Fibroblast of pulmonary artery (primary cell): ENCODE results near the gene CDKL4.

Source experiments
- DNase-seq: peaks from one replicate; pipeline ENCODE4 v3.0.0-alpha.2; 2010; ENCODE audit warnings: low read depth
- H3K4me3 ChIP-seq: replicated peaks from 2 replicates; pipeline ENCODE4 v1.5.1; 2011; ENCODE audit warnings: low read depth, mild to moderate bottlenecking, control low read depth, low read length, moderate library complexity
- TF ChIP-seq, protein P1 (sequence below): IDR thresholded peaks from 2 replicates; pipeline ENCODE4 v1.5.1; 2011; ENCODE audit warnings: mild to moderate bottlenecking, control low read depth, low read length, inconsistent platforms; ENCODE audit errors: missing control alignments

Gene CDKL4

DNA sequence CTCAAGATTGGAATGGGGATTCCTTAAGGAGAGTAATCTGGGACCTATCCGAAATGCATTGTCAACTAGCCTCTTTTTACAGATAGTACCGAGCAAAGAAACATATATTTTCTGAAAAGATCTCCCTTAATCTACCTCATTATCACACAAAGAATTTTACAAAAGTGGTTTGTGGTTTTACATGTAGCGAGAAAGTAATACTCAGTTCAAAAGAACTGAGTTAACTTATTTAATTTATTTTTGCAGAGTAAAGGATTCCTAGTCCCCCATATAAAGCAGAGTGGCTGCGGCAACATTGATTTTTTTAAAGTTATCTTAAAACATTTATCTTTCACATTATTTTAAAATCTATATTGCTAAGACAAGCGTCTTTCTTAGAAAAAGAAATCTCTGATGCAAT, 107.0 kb downstream of the CDKL4 start:
- TF ChIP-seq, protein P1, sequence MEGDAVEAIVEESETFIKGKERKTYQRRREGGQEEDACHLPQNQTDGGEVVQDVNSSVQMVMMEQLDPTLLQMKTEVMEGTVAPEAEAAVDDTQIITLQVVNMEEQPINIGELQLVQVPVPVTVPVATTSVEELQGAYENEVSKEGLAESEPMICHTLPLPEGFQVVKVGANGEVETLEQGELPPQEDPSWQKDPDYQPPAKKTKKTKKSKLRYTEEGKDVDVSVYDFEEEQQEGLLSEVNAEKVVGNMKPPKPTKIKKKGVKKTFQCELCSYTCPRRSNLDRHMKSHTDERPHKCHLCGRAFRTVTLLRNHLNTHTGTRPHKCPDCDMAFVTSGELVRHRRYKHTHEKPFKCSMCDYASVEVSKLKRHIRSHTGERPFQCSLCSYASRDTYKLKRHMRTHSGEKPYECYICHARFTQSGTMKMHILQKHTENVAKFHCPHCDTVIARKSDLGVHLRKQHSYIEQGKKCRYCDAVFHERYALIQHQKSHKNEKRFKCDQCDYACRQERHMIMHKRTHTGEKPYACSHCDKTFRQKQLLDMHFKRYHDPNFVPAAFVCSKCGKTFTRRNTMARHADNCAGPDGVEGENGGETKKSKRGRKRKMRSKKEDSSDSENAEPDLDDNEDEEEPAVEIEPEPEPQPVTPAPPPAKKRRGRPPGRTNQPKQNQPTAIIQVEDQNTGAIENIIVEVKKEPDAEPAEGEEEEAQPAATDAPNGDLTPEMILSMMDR: no peak
- no peak for DNase-seq
- H3K4me3 ChIP-seq: no peak overlapping the region

DNA sequence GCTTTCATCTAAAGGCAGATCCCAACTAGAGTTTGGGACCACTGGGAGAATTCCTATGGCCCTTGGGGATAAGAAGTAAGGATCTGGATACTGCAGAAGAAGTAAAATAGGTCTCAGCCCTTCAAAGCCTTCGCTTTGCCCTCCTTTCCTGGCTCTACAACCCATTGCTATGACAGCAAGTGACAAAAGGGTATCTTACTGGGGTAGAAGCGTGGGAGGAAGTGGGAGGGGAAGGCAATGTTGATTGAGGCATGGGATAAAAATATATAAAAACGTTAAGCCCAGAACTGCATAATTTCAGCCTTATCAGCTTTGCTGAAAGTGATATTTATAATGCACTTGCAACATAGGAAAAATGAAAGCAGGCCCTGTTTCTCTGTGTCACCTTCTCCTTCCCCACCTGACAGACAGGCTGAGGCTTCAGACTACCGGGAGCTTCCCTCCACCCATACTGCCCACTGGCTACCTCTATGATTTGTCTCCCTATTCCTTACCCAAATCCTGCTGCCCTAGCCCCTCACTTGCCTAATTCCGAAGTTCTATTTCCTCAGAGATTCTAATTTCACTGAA, 108.0 kb downstream of the CDKL4 start:
- no peak overlapping the region for H3K4me3 ChIP-seq
- TF ChIP-seq, protein P1: no peak
- no peak for DNase-seq

DNA sequence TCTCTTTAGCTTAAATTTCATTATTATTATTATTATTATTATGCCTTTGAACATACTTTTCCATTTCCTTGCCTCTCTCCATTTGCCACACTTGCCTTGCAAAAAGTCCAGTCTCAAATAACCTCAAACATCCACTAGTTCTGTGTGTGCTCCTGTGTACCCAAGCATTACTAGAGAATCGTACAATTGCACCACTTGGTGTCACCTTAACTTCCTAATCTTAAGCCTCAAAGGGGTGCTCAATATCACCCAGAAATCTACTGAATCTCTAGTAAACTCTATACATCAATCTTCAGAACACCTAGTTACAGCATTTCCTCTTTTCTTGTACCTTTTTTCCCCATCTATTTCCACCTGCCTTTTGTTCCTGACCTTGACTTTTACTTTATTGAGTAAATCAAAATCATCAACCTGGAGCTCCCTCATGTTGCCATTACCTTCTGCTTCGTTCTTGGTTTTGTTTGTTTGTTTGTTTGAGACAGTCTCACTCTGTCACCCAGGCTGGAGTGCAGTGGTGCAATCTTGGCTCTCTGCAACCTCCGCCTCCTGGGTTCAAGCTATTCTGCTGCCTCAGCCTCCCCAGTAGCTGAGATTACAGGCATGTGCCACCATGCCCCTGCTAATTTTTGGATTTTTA, 110.4 kb downstream of the CDKL4 start:
- H3K4me3 ChIP-seq: no peak overlapping the region
- DNase-seq: no peak

DNA sequence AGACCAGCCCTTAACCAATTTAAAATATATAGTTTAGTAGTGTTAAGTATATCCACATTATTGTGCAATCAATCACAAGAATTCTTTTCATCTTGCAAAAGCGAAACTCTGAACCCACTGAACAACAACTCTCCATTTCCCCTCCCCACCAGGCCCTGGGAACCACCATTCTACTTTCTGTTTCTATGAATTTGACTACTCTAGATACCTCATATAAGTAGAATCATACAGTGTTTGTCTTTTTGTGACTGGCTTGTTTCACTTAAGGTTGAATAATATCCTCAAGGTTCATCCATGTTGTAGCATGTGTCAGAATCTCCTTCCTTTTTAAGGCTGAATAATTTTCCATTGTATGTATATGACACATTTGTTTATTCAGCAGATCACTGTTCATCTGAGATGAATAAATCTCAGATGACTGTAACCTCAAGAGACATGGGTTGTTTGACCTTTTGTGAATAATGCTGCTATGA, 114.8 kb downstream of the CDKL4 start:
- TF ChIP-seq, protein P1: no peak
- DNase-seq: no peak

More for the DNA sequence above, 110.4 kb downstream of the CDKL4 start:
- TF ChIP-seq, protein P1: no peak

DNA sequence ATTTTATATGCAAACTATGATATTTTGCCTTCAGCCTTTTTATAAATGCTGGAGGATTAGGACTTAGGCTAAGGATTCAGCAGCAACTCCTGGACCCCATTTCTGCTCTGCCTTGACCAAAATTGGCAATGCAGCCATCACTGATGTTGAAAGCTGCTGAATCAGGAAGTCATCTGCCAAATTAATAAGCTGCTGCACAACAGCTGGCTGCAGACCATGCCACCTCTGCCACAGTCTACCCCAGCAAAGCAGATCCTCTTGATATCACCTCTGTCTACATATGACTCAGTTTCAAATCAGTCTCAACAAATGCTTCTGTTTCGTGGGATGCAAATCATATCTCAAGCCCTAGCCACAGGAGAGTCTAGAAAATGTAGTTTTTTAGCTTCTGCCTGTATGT, 115.8 kb downstream of the CDKL4 start:
- TF ChIP-seq, protein P1: no peak
- peak; percentile 25 for DNase-seq
- no peak overlapping the region for H3K4me3 ChIP-seq

More for the DNA sequence above, 114.8 kb downstream of the CDKL4 start:
- H3K4me3 ChIP-seq: no peak overlapping the region
